HT1080 (cell line): ENCODE measurements around the gene ATP13A2. TPM values are rescaled to one million over a fixed set of nuclear protein-coding genes. Genes with fewer than 3 reads are reported as not detected.
A peak's percentile ranks its signal among the peaks of the same experiment; 100 is the strongest.
"Not testable (repeated sequence)": the region's sequence is repeated elsewhere in the genome, so short reads cannot be mapped to it uniquely, and the experiment has no call there.

Experiments used
- DNase-seq: peaks from one replicate; pipeline ENCODE4 v3.0.0-alpha.2; 2015; ENCODE audit warnings: low read depth
- total RNA-seq: library from RNA; depleted of rRNA; stranded (reverse); fragments of >200 nt; shearing (Covaris generic); gene quantifications from 2 replicates; pipeline ENCODE4 v1.2.3, GENCODE V29; 2014

The ATP13A2 gene
- total RNA-seq, 1 experiment from 2014 or later, result 46.9 TPM

GRCh38 chr1:16979475-16980327 is 32.0 kb downstream of the ATP13A2 start:
- DNase-seq, result no peak

DNA sequence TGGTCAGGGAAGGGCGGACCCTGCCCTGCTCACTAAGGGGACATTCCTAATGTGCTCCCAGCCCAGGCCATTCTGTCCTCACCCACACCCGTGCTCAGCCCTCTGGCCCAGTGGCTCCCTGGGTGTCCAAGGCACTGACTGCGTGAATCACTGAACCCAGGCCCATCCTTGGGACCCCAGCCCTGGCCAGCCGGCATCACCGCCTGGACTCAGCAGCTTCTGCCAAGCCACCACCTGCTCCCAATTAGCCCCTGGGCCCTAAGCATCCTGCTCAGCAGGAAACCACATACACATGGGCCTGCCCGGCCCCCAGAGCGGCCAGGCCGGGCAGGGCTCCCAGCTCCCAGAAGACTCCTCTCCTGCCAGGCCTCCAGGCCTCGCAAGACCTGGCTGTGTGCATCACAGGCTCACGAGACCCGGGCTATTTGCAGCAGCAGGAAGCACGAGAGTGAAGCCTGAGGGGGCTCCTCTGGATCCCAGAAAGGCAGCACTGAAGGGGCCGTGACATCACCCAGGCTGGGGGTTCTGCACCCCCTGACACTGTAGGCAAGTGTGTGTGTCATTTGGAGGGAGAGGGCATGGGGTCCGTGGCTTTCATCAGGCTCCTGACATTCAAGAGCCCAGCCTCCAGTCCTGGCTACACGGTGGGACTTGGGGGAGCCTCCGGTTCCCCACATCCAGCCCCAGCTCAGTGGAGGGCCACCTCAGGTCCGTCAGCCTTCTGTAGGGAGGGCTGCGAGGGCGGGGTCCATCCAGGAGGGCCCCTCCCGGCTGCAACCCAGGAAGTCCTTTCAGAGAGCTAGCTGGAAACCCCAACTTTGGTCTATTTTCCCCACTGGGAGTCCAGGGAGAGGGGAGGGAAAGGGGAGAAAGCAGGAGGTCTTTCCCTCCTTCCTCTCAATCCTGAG is 32.9 kb downstream of the ATP13A2 start:
- peak; percentile 23 for DNase-seq

DNA sequence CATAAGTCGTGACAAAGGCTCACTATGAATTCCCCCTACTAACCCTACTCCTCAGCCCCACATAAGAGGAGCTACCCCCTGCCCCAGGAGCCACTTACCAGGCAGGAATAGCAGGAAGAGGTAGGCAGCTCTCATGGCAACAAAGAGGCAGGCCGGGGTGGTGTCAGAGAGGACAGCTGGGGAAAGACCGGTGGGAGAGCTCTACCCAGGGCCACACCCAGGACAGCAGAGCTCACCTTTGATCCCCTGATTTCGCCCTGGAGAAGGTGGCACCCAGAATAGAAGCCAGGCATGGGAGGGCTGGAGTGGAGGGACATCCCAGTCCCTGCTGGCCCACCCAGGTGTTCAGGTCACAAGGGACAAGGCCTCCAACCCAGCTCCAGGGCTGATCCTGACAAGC is 33.6 kb downstream of the ATP13A2 start:
- no peak for DNase-seq

- DNase-seq, result no peak
Measured at GRCh38 chr1:16977377-16977776, 34.4 kb downstream of the ATP13A2 start.

DNA sequence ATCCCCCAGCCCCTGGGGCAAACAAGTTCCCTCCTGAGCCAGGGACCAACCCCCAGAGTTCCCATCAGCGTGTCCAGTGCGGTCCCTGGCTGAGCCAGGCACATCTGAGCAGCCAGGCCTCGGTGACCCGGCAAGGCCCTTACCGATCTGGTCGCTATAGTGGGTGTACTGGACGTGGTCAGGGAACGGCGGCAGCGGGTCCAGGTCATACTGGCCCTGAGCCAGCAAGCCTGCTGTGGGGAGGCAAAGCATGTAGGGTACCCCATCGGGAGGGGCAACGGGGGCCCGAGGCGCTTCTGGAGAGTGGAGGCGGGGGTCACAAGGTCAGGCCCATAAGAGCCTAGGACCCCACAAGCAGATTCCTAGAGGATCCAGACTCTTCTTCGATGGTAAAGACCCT is 34.8 kb downstream of the ATP13A2 start:
- no peak for DNase-seq

GRCh38 chr1:16975838-16976237 is 35.9 kb downstream of the ATP13A2 start:
- DNase-seq, result no peak

GRCh38 chr1:16975211-16975610 is 36.5 kb downstream of the ATP13A2 start:
- DNase-seq, result no peak

DNA sequence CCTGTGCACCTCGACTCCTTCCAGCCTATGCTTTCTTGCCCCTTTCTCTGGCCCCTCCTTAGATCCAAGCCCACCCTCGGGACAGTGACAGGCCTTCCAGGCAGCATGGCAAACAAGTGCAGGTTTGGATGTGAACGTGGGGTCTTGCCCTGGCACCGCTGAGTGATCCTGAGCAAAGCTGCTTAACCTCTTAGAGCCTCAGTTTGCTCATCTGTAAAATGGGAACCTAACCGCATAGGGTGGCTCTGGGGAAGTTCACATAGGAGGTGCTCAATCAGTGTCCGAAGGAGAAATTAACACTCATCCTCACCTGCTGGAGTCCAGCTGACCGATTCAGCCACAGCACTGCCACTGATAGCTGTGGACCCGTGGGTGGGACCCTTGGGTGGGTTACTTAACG is 38.5 kb downstream of the ATP13A2 start:
- DNase-seq, result no peak

GRCh38 chr1:16972189-16972895 is 39.4 kb downstream of the ATP13A2 start:
- DNase-seq, result no peak

DNA sequence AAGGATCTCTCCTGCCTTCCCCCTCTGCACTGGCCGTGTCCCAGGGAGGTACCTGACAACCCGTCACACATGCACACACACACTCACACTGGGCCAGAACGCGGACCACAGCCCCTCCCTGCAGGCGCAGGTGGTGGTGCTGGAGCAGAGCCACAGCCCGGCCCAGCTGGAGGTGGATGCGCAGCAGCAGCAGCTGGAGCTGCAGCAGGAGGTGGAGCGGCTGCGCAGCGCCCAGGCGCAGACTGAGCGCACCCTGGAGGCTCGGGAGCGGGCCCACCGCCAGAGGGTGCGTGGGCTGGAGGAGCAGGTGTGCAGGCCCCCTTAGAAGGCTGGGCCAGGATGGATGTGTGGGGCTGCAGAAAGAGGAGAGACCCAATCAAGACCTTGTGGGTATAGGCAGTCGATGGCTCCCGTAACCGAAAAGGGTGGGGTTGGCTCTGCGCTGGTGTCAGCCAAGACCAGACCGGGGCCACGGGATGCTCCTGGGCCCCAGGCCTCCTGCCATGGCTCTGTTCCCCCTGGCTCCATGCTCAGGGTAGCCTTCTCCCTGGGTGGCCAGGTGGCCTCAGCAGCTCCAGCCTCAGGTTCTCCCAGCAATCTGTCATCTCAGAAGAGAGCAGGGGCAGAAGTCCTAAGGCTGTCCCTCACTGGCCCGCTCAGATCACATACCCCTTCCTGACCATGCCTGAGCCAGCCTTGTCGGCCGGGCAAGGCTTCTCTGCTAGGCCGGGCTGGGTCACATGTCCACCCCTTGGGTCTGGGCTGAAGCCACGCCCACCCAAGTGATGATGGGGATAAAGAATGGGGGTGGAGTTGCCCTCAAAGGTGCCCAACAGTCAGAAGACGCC is 40.2 kb downstream of the ATP13A2 start:
- no peak for DNase-seq

- DNase-seq, result no peak
Measured at GRCh38 chr1:16970132-16970910, 41.4 kb downstream of the ATP13A2 start.

DNA sequence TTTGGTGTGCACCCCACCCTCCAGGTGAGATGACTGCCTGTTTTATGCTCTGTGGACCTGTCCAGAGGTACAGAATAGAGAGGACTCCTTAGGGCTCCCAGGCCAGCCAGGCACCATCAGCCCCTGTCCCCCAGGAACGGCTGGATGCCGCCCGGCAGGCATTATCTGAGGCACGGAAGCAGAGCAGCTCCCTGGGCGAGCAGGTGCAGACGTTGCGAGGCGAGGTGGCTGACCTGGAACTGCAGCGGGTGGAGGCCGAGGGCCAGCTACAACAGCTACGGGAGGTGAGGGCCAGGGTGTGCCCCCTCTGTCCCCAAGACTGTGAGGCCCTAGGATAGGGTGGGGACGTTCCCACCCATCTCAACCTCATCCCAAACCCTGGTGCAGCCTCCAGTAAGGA is 42.1 kb downstream of the ATP13A2 start:
- no peak for DNase-seq

- DNase-seq, result no peak
Measured at GRCh38 chr1:16969057-16969611, 42.6 kb downstream of the ATP13A2 start.

- no peak for DNase-seq
Measured at GRCh38 chr1:16968372-16968771, 43.4 kb downstream of the ATP13A2 start.

DNA sequence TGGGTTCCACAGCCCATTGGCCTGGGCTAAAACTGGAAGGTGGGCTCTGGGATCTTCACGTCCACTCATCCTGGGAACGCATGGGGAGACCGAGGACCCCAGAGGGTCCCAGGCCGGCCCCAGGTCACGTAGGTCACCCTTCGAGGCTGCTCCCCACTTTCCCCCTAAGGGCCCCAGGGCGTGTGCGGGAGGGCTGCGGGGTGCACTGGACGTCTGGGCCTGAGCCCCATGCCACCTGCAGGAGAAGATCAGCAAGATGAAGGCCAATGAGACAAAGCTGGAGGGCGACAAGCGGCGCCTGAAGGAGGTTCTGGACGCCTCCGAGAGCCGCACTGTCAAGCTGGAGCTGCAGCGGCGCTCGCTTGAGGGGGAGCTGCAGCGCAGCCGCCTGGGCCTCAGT is 43.8 kb downstream of the ATP13A2 start:
- DNase-seq, result no peak

DNA sequence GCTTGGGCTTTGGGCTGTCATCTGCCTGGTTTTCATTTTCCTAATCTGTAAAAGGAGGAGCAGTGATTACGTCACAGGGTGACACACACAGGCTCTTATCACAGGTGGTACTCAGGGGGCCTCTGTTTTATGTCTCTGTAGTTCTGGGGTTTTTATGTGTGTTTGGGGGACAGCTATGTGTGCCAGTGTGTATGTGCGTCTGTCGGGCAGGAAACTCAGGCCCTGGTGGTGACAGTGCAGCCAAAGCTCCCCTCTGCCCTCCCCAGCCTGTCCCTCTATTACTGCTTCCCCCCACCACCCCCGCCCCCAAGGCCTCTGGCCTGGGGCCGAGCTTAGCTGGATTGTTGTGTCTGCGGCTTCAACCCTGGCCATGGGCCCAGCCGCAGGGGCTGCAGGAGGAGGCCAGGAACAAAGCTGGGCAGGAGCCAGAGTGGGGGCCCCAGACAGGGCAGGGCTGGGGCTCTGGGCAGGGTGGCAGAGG is 44.6 kb downstream of the ATP13A2 start:
- peak; percentile 39 for DNase-seq

GRCh38 chr1:16966282-16966681 is 45.4 kb downstream of the ATP13A2 start:
- no peak for DNase-seq

- DNase-seq, result no peak
Measured at GRCh38 chr1:16965486-16966067, 46.2 kb downstream of the ATP13A2 start.

GRCh38 chr1:16964169-16964568 is 47.6 kb downstream of the ATP13A2 start:
- DNase-seq, result not testable (repeated sequence)
